C4-2B (cell line): ENCODE results near the gene KCNJ9.

Source experiments
- CTCF ChIP-seq: fragments of 450-650 bp; conservative IDR thresholded peaks from 2 replicates; pipeline ENCODE4 v1.5.1; 2017; ENCODE audit warnings: mild to moderate bottlenecking
- ZFX ChIP-seq: fragments of 450-650 bp; IDR thresholded peaks from 2 replicates; pipeline ENCODE4 v1.6.1; 2017

GRCh38 chr1:160093069-160093395 is 11.7 kb downstream of the KCNJ9 start:
- TF ChIP-seq CTCF (no peak), ZFX (no peak)
